Measurements from ENCODE around the gene ECPAS. TPM values are rescaled to one million over a fixed set of nuclear protein-coding genes. Genes with fewer than 3 reads are reported as not detected.
"Not testable (repeated sequence)": the region's sequence is repeated elsewhere in the genome, so short reads cannot be mapped to it uniquely, and the experiment has no call there.

The ECPAS gene
- total RNA-seq, 1 donor from 2014 or later: 84.9 TPM

- ATAC-seq (no peak), DNase-seq (no peak)
- TF ChIP-seq CTCF (IDR thresholded peaks at IDR 0.05): no peak
- H3K27ac ChIP-seq: no peak overlapping the region
- H3K4me3 ChIP-seq: no peak overlapping the region
- intact Hi-C loops (cut with DNase I): no loop called here
- no peaks in the 10 kb centered on the region for H3K27me3 ChIP-seq
- no peaks in the 10 kb centered on the region for H3K4me1 ChIP-seq
- H3K36me3 ChIP-seq: no peaks in the 10 kb centered on the region
- H3K9me3 ChIP-seq: no peaks in the 10 kb centered on the region
Observed at GRCh38 chr9:111352545-111352944, 131.6 kb downstream of the ECPAS start.

DNA sequence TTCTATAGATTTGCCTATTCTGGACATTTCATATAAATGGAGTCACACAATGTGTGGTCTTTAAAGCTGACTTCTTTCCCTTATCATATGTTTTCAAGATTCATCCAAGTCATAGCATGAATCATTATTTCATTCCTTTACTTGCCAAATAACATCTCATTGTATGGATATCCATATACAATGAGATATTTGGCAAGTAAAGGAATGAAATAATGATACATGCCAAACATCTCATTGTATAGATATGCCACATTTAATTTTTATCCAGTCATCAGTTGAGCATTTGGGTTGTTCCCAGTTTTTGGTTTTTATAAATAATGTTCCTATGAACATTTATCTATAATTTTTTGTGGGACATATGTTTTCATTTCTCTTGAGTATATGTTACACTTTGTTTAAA is 133.6 kb downstream of the ECPAS start:
- intact Hi-C loops (cut with DNase I): no loop called here
- H3K36me3 ChIP-seq: no peaks in the 10 kb centered on the region
- H3K27ac ChIP-seq: no peak overlapping the region
- H3K4me3 ChIP-seq: no peak overlapping the region
- no peak for TF ChIP-seq CTCF (IDR thresholded peaks at IDR 0.05)
- H3K9me3 ChIP-seq: no peaks in the 10 kb centered on the region
- DNase-seq (no peak), ATAC-seq (no peak)
- H3K27me3 ChIP-seq: no peaks in the 10 kb centered on the region
- no peaks in the 10 kb centered on the region for H3K4me1 ChIP-seq

DNA sequence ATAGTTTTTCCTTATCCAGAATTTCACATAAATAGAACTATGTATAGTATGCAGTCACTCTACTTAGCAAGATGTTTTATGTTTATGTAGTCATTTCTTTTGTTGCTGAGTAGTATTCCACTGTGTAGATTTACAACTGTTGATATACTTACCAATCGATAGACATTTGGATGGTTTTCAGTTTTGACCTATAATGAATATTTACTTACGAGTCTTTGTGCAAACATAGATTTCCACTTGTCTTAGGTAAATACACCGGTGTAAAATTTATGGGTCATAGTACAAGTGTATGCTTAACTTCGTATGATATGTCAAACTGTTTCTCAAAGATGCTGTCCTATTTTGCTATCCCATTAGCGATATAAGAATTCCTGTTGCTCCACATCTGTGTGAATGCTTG is 134.4 kb downstream of the ECPAS start:
- TF ChIP-seq CTCF (IDR thresholded peaks at IDR 0.05): no peak
- DNase-seq: no peak
- Histone ChIP-seq H3K36me3 (no peaks in the 10 kb centered on the region), H3K4me3 (no peak overlapping the region), H3K4me1 (no peaks in the 10 kb centered on the region), H3K27ac (no peak overlapping the region), H3K9me3 (no peaks in the 10 kb centered on the region), H3K27me3 (no peaks in the 10 kb centered on the region)
- ATAC-seq: no peak
- intact Hi-C loops (cut with DNase I): no loop called here

DNA sequence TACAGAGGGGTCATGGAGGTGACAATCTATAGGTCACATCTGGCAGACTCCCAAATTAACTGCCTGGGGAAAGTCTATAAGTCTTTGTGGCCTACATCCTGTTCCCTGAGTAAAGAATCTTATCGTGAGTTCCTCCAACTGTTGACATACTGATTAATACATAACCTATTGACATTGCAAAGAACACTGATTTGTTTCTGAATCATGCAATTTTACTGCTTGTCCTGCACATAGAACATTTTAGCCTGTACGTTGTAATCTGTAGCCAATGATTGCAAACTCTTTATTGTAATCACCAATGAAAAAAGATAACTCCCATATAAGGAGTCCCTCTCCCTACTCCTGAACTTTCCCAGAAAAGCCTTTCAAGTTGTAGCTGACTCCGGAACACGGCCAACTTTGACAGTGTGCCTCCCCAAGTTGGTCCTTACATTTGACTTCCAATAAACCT is 135.3 kb downstream of the ECPAS start:
- Histone ChIP-seq H3K9me3 (no peaks in the 10 kb centered on the region), H3K36me3 (no peaks in the 10 kb centered on the region), H3K27me3 (no peaks in the 10 kb centered on the region), H3K4me1 (no peaks in the 10 kb centered on the region), H3K27ac (no peak overlapping the region), H3K4me3 (no peak overlapping the region)
- no peak for TF ChIP-seq CTCF (IDR thresholded peaks at IDR 0.05)
- peak; percentile 58 for ATAC-seq
- intact Hi-C loops (cut with DNase I): no loop called here
- no peak for DNase-seq

- intact Hi-C loops (cut with DNase I); H3K4me1 ChIP-seq; H3K4me3 ChIP-seq; H3K27ac ChIP-seq; H3K27me3 ChIP-seq; H3K9me3 ChIP-seq; DNase-seq; H3K36me3 ChIP-seq; ATAC-seq: not testable (repeated sequence)
Observed at GRCh38 chr9:111334318-111334863, 149.8 kb downstream of the ECPAS start.

DNA sequence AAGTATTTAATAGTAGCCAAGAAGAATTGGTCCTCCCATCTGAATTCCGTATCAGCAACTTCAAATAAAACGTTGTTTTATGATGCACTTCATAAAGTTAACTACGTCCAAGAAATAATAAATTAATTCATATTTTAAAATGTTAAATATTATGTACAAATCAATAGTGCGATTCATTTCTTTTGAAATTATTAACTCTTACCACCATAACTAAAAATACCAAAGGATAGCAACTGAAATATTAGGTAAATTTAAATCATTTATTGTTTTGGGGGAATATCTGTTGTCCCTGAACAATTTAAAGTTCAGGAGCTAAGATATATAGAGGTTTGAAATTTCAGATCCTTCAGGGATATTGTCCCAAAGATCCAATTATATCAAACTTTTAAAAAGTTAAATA is 154.1 kb downstream of the ECPAS start, which contains the start of gene OR2K2:
TSS of gene OR2K2 (minus strand) at position 101 of the 400 bp plus-strand sequence. CDS start 1,791 bp downstream, outside the sequence.
- Histone ChIP-seq H3K27me3 (no peaks in the 10 kb centered on the region), H3K27ac (no peak within 1 kb of the TSS), H3K4me1 (no peaks in the 10 kb centered on the region), H3K4me3 (no peak within 1 kb of the TSS), H3K36me3 (no peaks in the 10 kb centered on the region), H3K9me3 (no peaks in the 10 kb centered on the region)
- no peak for ATAC-seq
- intact Hi-C loops (cut with DNase I): no loop called here
- no peak for TF ChIP-seq CTCF (IDR thresholded peaks at IDR 0.05)
- no peak for DNase-seq

Measured in upper lobe of right lung (tissue), 1 donor.